ENCODE data around the gene PKIG. TPM values are rescaled to one million over a fixed set of nuclear protein-coding genes. Genes with fewer than 3 reads are reported as not detected.

PKIG gene
- polyA plus RNA-seq, 1 of the 3 experiments (the other 2 are of a cell fraction), result 92.9 TPM

GRCh38 chr20:44651434-44651683, 69.0 kb downstream of the PKIG start (continued):
- no peak for TF ChIP-seq REST (IDR thresholded peaks at IDR 0.05; ENCODE audit: low read depth, low read length)

GRCh38 chr20:44651684-44652423, 69.5 kb downstream of the PKIG start, which contains the start of gene ADA:
ADA (minus strand) TSS chr20:44651699; CDS start chr20:44651607, 92 bp downstream.
- peak within 1 kb of the TSS; percentile 59 to 66 for H3K27ac ChIP-seq (ENCODE audit: low read depth in 2 of 2, low read length in 1 of 2)
- peaks cover 5 to 8% of the 10 kb centered on the region in 2 experiments; a peak in 2 of 4 replicates for H3K4me1 ChIP-seq (ENCODE audit: control insufficient read depth in 1 of 2, insufficient read depth in 2 of 2, low read depth in 1 of 2, low read length in 1 of 2)
- H3K4me2 ChIP-seq, result peak within 1 kb of the TSS; percentile 79
- H3K79me2 ChIP-seq (ENCODE audit: insufficient read depth), result 0 out of 2 replicates have a peak, but pooled peaks cover 8% of the 10 kb centered on the region
- CTCF ChIA-PET, result interaction anchor here (1.9 kb wide), 1 partner anchor 33 kb away, joined by 6 read pairs; no protein-coding TSS in a partner anchor
- WGBS (ENCODE audit: low lambda C conversion rate), result under 1% methylated on average over 39 of the region's 68 CpGs
- peak within 1 kb of the TSS; percentile 83 for H2AFZ ChIP-seq (ENCODE audit: low read depth)
- POLR2A ChIA-PET, result interaction anchor here (0.9 to 1.1 kb wide), 2 partner anchors 9 to 32 kb away, joined by 4 read pairs; no protein-coding TSS in a partner anchor
- H3K9me2 ChIP-seq, result no peaks in the 10 kb centered on the region
- H3K9me3 ChIP-seq, result no peaks in the 10 kb centered on the region
- TF ChIP-seq GATA2 (CRISPR knock-in tag; IDR thresholded peaks at IDR 0.05), result no peak
- peak; percentile 38; the same call in 1 of the 2 replicates for TF ChIP-seq MXI1 (IDR thresholded peaks at IDR 0.05; ENCODE audit: low read depth, low read length)
- TF ChIP-seq RAD21 (IDR thresholded peaks at IDR 0.05; ENCODE audit: low read length), result no peak
- TF ChIP-seq YY1 (IDR thresholded peaks at IDR 0.05; ENCODE audit: low read depth), result no peak
- no peak for TF ChIP-seq FOXJ3 (CRISPR knock-in tag; IDR thresholded peaks at IDR 0.05)
- TF ChIP-seq CTCF (IDR thresholded peaks at IDR 0.05), result no peak
- TF ChIP-seq SMC3 (IDR thresholded peaks at IDR 0.05; ENCODE audit: low read depth, low read length), result no peak
- TF ChIP-seq ELF1 (IDR thresholded peaks at IDR 0.05), result peak; percentile 46; the same call in 1 of the 2 replicates
- TF ChIP-seq MAX (IDR thresholded peaks at IDR 0.05; ENCODE audit: low read depth), result peak; percentile 81; the same call in 1 of the 2 replicates
- TF ChIP-seq TEAD4 (IDR thresholded peaks at IDR 0.05; ENCODE audit: borderline replicate concordance, insufficient read depth), result 0 out of 2 replicates have a peak, but pooled peaks have one; percentile 4
- H4K20me1 ChIP-seq (ENCODE audit: insufficient read depth), result no peaks in the 10 kb centered on the region
- peak; percentile 94 for DNase-seq
- peak within 1 kb of the TSS; percentile 66 to 96 for H3K4me3 ChIP-seq (ENCODE audit: low read depth in 2 of 2, low read length in 1 of 2)
- no peaks in the 10 kb centered on the region for H3F3A ChIP-seq (replicated peaks; ENCODE audit: insufficient read depth)
- H3K9ac ChIP-seq, result peak within 1 kb of the TSS; percentile 78; the same call in 1 of the 2 replicates
- H3K36me3 ChIP-seq (replicated peaks in 1 of 2; ENCODE audit: control insufficient read depth in 1 of 2, insufficient read depth in 2 of 2, low read length in 1 of 2), result no peaks in the 10 kb centered on the region
- no peaks in the 10 kb centered on the region; the same call in 1 of the 2 replicates for H3K27me3 ChIP-seq (ENCODE audit: insufficient read depth)
